HepG2 (cell line): ENCODE measurements around the gene ENPP1. TPM values are rescaled to one million over a fixed set of nuclear protein-coding genes. Genes with fewer than 3 reads are reported as not detected.

ENCODE experiments used
- AHR ChIP-seq: IDR thresholded peaks from 2 replicates; pipeline ENCODE4 v1.6.1; 2018; ENCODE audit warnings: missing genetic modification reagents, missing compliant biosample characterization
- ASH2L ChIP-seq: fragments of 300-600, 200-600 bp; sonication (generic); IDR thresholded peaks from 2 replicates; pipeline ENCODE4 v1.7.0; 2017; ENCODE audit warnings: low read depth, mild to moderate bottlenecking, moderate library complexity, mixed read lengths, low read length; ENCODE audit not compliant: insufficient read length
- EHMT2 ChIP-seq: fragments of 200-600 bp; sonication (generic); IDR thresholded peaks from 2 replicates; pipeline ENCODE4 v1.7.0; 2017; ENCODE audit warnings: antibody characterized with exemption, low read depth, low read length, borderline replicate concordance
- FOSL2 ChIP-seq: sonication (generic); formaldehyde crosslinking; IDR thresholded peaks from 2 replicates; pipeline ENCODE4 v1.4.0; 2020; ENCODE audit warnings: missing genetic modification reagents
- FOXA3 ChIP-seq: IDR thresholded peaks from 2 replicates; pipeline ENCODE4 v1.6.1; 2016; ENCODE audit warnings: missing genetic modification reagents, missing compliant biosample characterization
- HDAC1 ChIP-seq: sonication (generic); formaldehyde crosslinking; IDR thresholded peaks from 2 replicates; pipeline ENCODE4 v1.5.1; 2020; ENCODE audit warnings: mild to moderate bottlenecking, missing genetic modification reagents
- MED1 ChIP-seq: sonication (generic); formaldehyde crosslinking; IDR thresholded peaks from 2 replicates; pipeline ENCODE4 v1.4.0; 2020; ENCODE audit warnings: missing genetic modification reagents
- PBX3 ChIP-seq: sonication (generic); formaldehyde crosslinking; IDR thresholded peaks from 2 replicates; pipeline ENCODE4 v1.8.1; 2023; ENCODE audit warnings: missing genetic modification reagents, inconsistent platforms, borderline replicate concordance
- POGK ChIP-seq: sonication (generic); formaldehyde crosslinking; conservative IDR thresholded peaks from 2 replicates; pipeline ENCODE4 v1.8.0; 2022; ENCODE audit warnings: mild to moderate bottlenecking, moderate library complexity, missing genetic modification reagents
- SNAPC4 ChIP-seq: sonication (generic); formaldehyde crosslinking; IDR thresholded peaks from 2 replicates; pipeline ENCODE4 v1.4.0; 2020; ENCODE audit warnings: mild to moderate bottlenecking, missing genetic modification reagents
- SOX5 ChIP-seq: IDR thresholded peaks from 2 replicates; pipeline ENCODE4 v1.6.1; 2016; ENCODE audit warnings: borderline replicate concordance
- SOX6 ChIP-seq, 2 experiments: fragments of 450-650 bp in 1 of 2; sonication (generic) in 1 of 2; formaldehyde crosslinking in 1 of 2; IDR thresholded peaks; 2 replicates each; pipeline versions ENCODE4 v1.4.0 to v1.6.1; 2017 to 2020; ENCODE audit warnings: antibody characterized with exemption in 1 of 2, mild to moderate bottlenecking in 1 of 2, missing genetic modification reagents in 1 of 2
- TFDP1 ChIP-seq: IDR thresholded peaks from 2 replicates; pipeline ENCODE4 v1.6.1; 2016; ENCODE audit warnings: missing compliant biosample characterization, missing genetic modification reagents, borderline replicate concordance
- ZGPAT ChIP-seq: IDR thresholded peaks from 2 replicates; pipeline ENCODE4 v1.6.1; 2016; ENCODE audit warnings: mild to moderate bottlenecking
- ZNF292 ChIP-seq: sonication (generic); formaldehyde crosslinking; IDR thresholded peaks from 2 replicates; pipeline ENCODE4 v1.8.1; 2022; ENCODE audit warnings: mild to moderate bottlenecking, low read depth, missing genetic modification reagents, borderline replicate concordance
- ZNF331 ChIP-seq: sonication (generic); formaldehyde crosslinking; IDR thresholded peaks from 2 replicates; pipeline ENCODE4 v1.4.0; 2020; ENCODE audit warnings: missing genetic modification reagents
- ZNF543 ChIP-seq: sonication (generic); formaldehyde crosslinking; IDR thresholded peaks from 2 replicates; pipeline ENCODE4 v1.4.0; 2020; ENCODE audit warnings: mild to moderate bottlenecking, missing genetic modification reagents
- ZSCAN30 ChIP-seq: sonication (generic); formaldehyde crosslinking; IDR thresholded peaks from 2 replicates; pipeline ENCODE4 v1.5.0; 2020; ENCODE audit warnings: mild to moderate bottlenecking, missing genetic modification reagents
- polyA plus RNA-seq, 8 experiments: library from polyadenylated mRNA; depleted of rRNA in 3 of 8; stranded (reverse) in 7 of 8; unstranded in 1 of 8; fragments of >200 nt; fragmentation: Illumina TruSeq in 4 of 8; extraction: Trizol in 4 of 8; gene quantifications; 2 replicates each; pipeline versions ENCODE4 v1.2.1 to v1.2.3, GENCODE V29; 2011 to 2016; ENCODE audit warnings: low read depth in 4 of 8, missing spikeins in 1 of 8, mixed read lengths in 1 of 8; ENCODE audit not compliant: insufficient read depth in 1 of 8
- total RNA-seq, 5 experiments: library from RNA; depleted of rRNA; stranded (reverse); fragments of >200 nt; fragmentation: Illumina TruSeq; extraction: Trizol; gene quantifications; 2 replicates each; pipeline ENCODE4 v1.2.3, GENCODE V29; 2016; ENCODE audit warnings: low read depth in 1 of 5

The ENPP1 gene
- total and polyA plus RNA-seq, 2 of the 13 experiments (the other 11 are each of a cell fraction or from before 2014, with no cell fraction given) = 56.5 to 160 TPM

- TF ChIP-seq SNAPC4 (CRISPR knock-in tag) (peak; percentile 34; the same call in 1 of the 2 replicates), ZNF543 (CRISPR knock-in tag) (0 out of 2 replicates have a peak, but pooled peaks have one; percentile 45), ZNF292 (CRISPR knock-in tag) (peak; percentile 25; the same call in 1 of the 2 replicates), EHMT2 (peak; percentile 49; the same call in 1 of the 2 replicates), POGK (CRISPR knock-in tag) (0 out of 2 replicates have a peak, but pooled peaks have one; percentile 37), ZNF331 (CRISPR knock-in tag) (peak; percentile 65; the same call in 1 of the 2 replicates), SOX6 (IDR thresholded peaks at IDR 0.05) (no peak), SOX6 (CRISPR knock-in tag; IDR thresholded peaks at IDR 0.05) (peak; percentile 94), MED1 (peak; percentile 89), AHR (CRISPR knock-in tag) (no peak), TFDP1 (no peak), HDAC1 (CRISPR knock-in tag) (0 out of 2 replicates have a peak, but pooled peaks have one; percentile 32), SOX5 (CRISPR knock-in tag) (peak; percentile 93), FOXA3 (peak; percentile 77), PBX3 (no peak), ZSCAN30 (CRISPR knock-in tag) (no peak), FOSL2 (CRISPR knock-in tag) (peak; percentile 56), ZGPAT (CRISPR knock-in tag) (0 out of 2 replicates have a peak, but pooled peaks have one; percentile 27), ASH2L (peak; percentile 46)
Measured at GRCh38 chr6:131765081-131765803, 42.6 kb upstream of the ENPP1 start (continued).
